HG03520 (cell line): ENCODE results near the gene ARMCX4.
"Not testable (repeated sequence)": the region's sequence is repeated elsewhere in the genome, so short reads cannot be mapped to it uniquely, and the experiment has no call there.

Source experiments
- ATAC-seq: cut with Tn5 transposase; IDR thresholded peaks from one replicate; pipeline ENCODE4 v1.9.1; 2021; ENCODE audit warnings: mild to moderate bottlenecking, moderate library complexity; ENCODE audit not compliant: unreplicated experiment

Gene ARMCX4

GRCh38 chrX:101485212-101485949 lies at the start of gene ARMCX4:
ARMCX4 (plus strand) TSS chrX:101485456; CDS start chrX:101488590, 3,134 bp downstream.
- ATAC-seq: no peak

- no peak for ATAC-seq
These were observed 43.2 kb upstream of the ARMCX4 start for GRCh38 chrX:101442085-101442484.

DNA sequence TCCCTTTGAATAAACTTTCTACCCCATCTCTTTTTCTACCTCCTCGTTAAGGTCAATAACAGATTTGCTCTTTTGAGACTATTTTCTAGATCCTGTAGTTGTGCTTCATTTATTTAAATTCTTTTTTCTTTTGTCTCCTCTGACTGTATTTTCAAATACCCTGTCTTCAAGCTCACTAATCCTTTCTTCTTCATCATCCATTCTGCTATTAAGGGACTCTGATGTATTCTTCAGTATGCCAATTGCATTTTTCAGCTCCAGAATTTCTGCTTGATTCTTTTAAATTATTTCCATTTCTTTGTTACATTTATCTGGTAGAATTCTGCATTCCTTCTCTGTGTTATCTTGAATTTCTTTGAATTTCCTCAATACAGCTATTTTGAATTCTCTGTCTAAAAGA lies 36.0 kb upstream of the ARMCX4 start:
- no peak for ATAC-seq

- ATAC-seq: no peak
These were observed 35.2 kb upstream of the ARMCX4 start for GRCh38 chrX:101450085-101450484.

- no peak for ATAC-seq
These were observed 34.3 kb upstream of the ARMCX4 start for GRCh38 chrX:101450961-101451360.

GRCh38 chrX:101452056-101452455 lies 33.2 kb upstream of the ARMCX4 start:
- ATAC-seq: no peak

- no peak for ATAC-seq
These were observed 24.6 kb upstream of the ARMCX4 start for GRCh38 chrX:101460669-101461068.

DNA sequence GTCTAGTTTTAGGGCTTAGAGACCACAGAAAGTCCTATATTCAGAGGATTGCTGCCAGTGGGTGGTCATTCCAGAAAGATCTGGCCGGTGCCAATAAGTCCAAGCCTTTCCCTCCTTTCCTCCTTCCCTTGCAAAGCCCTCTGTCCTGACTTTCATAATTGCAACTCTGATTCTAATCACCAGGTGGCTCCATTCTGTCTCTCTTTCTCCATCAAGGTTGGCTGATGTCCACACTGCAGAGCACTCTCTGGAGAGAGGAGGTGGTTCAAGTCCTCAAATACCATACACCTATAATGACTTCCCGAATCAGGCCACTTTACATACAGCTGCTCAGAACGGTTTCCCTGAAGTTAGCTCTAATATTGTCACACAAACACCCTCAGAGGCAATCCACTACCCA lies 22.4 kb upstream of the ARMCX4 start:
- ATAC-seq: no peak

GRCh38 chrX:101478366-101478765 lies 6.9 kb upstream of the ARMCX4 start:
- no peak for ATAC-seq

DNA sequence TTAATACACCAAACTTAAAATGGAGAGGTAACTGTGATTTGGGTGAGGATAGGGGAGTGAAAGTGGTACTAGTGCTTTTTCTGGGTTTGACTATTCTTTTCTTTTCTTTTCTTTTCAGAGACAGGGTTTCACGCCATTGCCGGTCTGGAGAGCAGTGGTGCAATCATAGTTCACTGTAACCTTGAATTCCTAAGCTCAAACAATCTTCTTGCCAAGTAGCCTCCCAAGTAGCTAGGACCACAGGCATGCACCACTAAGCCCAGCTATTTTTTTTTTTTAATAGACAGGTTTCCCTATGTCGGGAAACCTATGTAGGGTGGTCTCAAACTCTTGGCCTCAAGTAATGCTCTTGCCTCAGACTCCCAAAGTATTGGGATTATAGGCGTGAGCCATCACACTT lies 3.0 kb upstream of the ARMCX4 start:
- ATAC-seq: no peak

DNA sequence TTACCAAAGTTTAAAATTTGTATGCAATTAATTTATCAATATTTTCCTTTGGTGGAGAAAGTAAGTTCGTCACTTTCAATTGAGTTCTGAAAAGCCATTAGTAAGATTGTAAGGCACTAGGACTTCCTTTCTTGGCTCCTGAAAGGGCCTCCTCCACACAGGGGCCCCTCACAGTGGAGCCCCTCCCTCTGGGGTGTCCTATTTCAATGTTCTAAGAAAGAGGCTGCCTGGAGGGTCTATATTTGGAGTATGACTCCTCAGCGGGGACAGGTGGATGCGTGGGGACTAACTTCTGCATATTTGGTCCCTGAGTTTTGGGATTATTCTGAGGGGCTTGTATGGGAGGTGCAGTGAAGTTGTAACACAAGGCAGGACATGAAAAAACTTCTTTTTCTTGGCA lies 1.6 kb upstream of the ARMCX4 start:
- ATAC-seq: no peak

DNA sequence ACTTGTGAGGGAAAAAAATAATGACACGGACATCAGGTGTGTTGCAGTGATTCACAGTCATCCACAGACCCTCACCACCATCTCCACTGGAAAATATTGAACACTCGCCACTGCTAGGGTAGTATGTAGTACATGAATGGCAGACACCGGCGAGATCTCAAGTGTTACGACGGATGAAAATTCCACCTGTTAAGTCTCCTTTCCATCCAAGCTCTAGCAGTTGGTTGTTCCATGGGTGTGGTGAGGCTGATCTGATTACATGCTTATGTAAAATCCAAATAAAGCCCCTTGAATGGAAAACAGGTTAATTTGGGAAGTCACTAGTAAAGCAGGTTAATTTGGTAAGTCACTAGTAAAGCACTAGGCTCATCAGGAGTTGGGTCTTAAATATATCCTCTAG lies 1.1 kb upstream of the ARMCX4 start:
- ATAC-seq: no peak

- ATAC-seq: no peak
These were observed 3.5 kb downstream of the ARMCX4 start for GRCh38 chrX:101488796-101489195.

DNA sequence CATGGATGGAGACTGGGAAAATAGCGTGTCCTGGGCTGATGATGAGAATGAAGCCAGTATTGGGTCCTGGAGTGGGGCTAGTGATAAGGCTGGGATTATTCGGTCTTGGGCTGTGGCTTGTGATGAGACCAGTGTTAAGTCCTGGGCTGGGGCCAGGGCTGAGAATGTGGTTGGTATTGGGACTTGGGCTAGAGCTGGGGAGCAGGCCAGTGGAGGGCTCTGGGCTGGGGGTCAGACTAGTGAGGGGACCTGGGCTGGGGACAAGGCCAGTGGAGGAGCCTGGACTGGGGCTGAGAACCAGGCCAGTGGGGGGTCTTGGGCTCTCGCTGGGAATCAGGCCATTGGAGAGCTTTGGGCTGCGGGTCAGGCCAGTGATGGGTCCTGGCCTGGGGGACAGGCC lies 6.7 kb downstream of the ARMCX4 start:
- ATAC-seq: no peak

GRCh38 chrX:101493225-101493624 lies 8.0 kb downstream of the ARMCX4 start:
- no peak for ATAC-seq

- not testable (repeated sequence) for ATAC-seq
These were observed 17.7 kb downstream of the ARMCX4 start for GRCh38 chrX:101502929-101503328.

GRCh38 chrX:101507372-101507771 lies 22.1 kb downstream of the ARMCX4 start:
- no peak for ATAC-seq

DNA sequence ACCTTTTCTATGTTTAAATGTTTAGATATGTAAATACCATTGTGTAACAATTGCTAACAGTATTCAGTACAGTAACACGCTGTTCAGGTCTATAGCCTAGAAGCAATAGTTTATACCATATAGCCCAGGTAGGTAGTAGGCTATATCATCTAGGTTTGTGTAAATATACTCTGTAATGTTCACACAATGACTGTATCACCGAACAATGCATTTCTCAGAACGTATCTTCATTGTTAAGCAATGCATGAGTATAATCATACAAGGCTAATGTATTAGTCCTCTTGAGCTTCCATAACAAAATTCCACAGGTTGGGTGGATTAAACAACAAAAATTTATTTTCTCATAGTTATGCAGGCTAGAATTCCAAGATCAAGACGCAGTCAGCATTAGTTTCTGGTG lies 22.7 kb downstream of the ARMCX4 start:
- no peak for ATAC-seq

DNA sequence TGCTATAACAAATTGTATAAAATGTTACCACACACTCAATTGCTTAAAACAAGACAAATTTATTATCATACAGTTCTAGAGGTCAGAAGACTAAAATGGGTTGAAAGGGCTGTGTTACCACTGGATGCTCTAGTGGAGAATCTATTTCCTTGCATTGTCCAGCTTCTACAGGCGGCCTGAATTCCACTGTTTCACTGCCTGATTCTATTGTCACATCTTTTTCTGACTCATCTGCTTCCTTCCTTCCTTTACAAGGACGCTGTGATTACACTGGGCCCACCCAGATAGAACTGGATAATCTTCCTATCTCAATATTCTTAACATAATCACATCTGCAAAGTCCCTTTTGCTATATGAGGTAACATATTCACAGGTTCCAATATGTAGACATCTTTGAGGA lies 45.7 kb downstream of the ARMCX4 start:
- no peak for ATAC-seq
